ENCODE measurements around the gene RIMOC1. TPM values are rescaled to one million over a fixed set of nuclear protein-coding genes. Genes with fewer than 3 reads are reported as not detected.

RIMOC1 gene
- total RNA-seq, 2 experiments from 2014 or later, result 8.5 to 29.7 TPM

DNA sequence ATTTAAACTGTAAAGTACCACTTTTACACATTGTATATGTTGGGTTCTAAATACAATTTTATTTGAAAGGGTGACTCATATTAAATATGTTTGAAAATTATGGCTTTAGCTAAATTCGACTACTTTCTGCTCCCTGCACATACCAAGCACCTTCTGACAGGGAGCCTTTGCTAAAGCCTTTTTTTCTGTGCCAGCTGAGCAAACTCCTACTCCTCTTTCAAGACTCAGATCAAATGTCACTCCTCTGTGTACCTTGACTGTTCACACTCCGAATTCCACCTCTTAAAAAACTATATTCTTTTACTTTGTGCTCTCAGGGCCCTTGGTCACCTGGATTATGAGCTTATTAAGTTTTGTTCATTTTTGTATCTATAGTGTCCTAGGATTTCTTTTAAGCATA is 27.5 kb upstream of the RIMOC1 start:
- BruUV-seq (replicated peaks), result no TSS peak
- no peak overlapping the region for H3K4me3 ChIP-seq (ENCODE audit: low read depth, low read length, poor library complexity, severe bottlenecking)
- ChIA-PET POLR2A (interaction anchor here (0.8 to 1.9 kb wide), 2 partner anchors 26 to 27 kb away, joined by 3 to 4 read pairs; partner anchors contain the start of gene RIMOC1), CTCF (ENCODE audit: unreplicated experiment) (no interaction called here)
- no peaks in the 10 kb centered on the region for H3K9me2 ChIP-seq (ENCODE audit: insufficient read depth, low read length)
- H4K20me1 ChIP-seq (ENCODE audit: insufficient read depth, low read length), result no peaks in the 10 kb centered on the region
- intact Hi-C loops (cut with micrococcal nuclease; ENCODE audit: unreplicated experiment), result no loop called here
- no peak for DNase-seq (ENCODE audit: low spot score)
- H3K4me1 ChIP-seq (ENCODE audit: insufficient read depth, low read length, poor library complexity, severe bottlenecking), result peaks cover 4% of the 10 kb centered on the region
- no peak overlapping the region for H3K27ac ChIP-seq (ENCODE audit: low read depth, low read length, poor library complexity, severe bottlenecking)
- no peaks in the 10 kb centered on the region for H3K36me3 ChIP-seq (ENCODE audit: insufficient read depth, low read length)
- no peak overlapping the region for H2AFZ ChIP-seq (ENCODE audit: low read length)
- no peaks in the 10 kb centered on the region for H3K9me3 ChIP-seq (ENCODE audit: low read length)
- H3K79me2 ChIP-seq (ENCODE audit: insufficient read depth, low read depth, low read length), result no peaks in the 10 kb centered on the region
- no peak for TF ChIP-seq EZH2phosphoT487 (IDR thresholded peaks at IDR 0.05; ENCODE audit: borderline replicate concordance, low read depth, low read length)
- TF ChIP-seq, protein P1, sequence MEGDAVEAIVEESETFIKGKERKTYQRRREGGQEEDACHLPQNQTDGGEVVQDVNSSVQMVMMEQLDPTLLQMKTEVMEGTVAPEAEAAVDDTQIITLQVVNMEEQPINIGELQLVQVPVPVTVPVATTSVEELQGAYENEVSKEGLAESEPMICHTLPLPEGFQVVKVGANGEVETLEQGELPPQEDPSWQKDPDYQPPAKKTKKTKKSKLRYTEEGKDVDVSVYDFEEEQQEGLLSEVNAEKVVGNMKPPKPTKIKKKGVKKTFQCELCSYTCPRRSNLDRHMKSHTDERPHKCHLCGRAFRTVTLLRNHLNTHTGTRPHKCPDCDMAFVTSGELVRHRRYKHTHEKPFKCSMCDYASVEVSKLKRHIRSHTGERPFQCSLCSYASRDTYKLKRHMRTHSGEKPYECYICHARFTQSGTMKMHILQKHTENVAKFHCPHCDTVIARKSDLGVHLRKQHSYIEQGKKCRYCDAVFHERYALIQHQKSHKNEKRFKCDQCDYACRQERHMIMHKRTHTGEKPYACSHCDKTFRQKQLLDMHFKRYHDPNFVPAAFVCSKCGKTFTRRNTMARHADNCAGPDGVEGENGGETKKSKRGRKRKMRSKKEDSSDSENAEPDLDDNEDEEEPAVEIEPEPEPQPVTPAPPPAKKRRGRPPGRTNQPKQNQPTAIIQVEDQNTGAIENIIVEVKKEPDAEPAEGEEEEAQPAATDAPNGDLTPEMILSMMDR (conservative IDR thresholded peaks at IDR 0.05; ENCODE audit: low read length), result no peak
- H3K4me2 ChIP-seq (ENCODE audit: low read length), result no peak overlapping the region

DNA sequence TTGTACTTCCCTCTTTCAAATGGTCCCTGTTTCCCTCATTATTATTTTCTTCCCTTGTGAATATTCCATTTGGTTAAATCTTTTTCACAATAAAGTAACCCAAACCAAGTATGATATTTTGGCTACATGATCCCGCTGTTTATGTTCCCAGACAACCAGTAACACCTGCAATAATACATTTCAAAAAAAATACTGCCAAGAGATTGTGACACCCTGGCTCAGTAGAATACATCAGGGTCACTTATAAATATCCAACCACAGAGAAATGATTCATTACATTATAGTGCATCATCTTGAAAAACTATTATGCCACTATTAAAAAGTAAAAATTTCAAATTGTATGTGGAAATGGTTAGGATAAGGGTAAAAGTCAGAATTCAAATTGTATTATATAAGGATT is 26.7 kb upstream of the RIMOC1 start:
- POLR2A ChIA-PET, result interaction anchor here (0.8 to 1.9 kb wide), 2 partner anchors 25 to 27 kb away, joined by 3 to 4 read pairs; partner anchors contain the start of gene RIMOC1
- intact Hi-C loops (cut with micrococcal nuclease; ENCODE audit: unreplicated experiment), result no loop called here
- no peak for DNase-seq (ENCODE audit: low spot score)

GRCh38 chr5:41878173-41878572 is 26.0 kb upstream of the RIMOC1 start:
- Histone ChIP-seq H3K4me1 (ENCODE audit: insufficient read depth, low read length, poor library complexity, severe bottlenecking) (no peaks in the 10 kb centered on the region), H3K36me3 (ENCODE audit: insufficient read depth, low read length) (no peaks in the 10 kb centered on the region), H3K79me2 (ENCODE audit: insufficient read depth, low read depth, low read length) (no peaks in the 10 kb centered on the region), H2AFZ (ENCODE audit: low read length) (no peak overlapping the region), H3K4me3 (ENCODE audit: low read depth, low read length, poor library complexity, severe bottlenecking) (no peak overlapping the region), H3K4me2 (ENCODE audit: low read length) (no peak overlapping the region), H4K20me1 (ENCODE audit: insufficient read depth, low read length) (no peaks in the 10 kb centered on the region), H3K9me3 (ENCODE audit: low read length) (no peaks in the 10 kb centered on the region), H3K9me2 (ENCODE audit: insufficient read depth, low read length) (no peaks in the 10 kb centered on the region), H3K27ac (ENCODE audit: low read depth, low read length, poor library complexity, severe bottlenecking) (no peak overlapping the region)
- BruUV-seq (replicated peaks), result no TSS peak
- intact Hi-C loops (cut with micrococcal nuclease; ENCODE audit: unreplicated experiment), result no loop called here
- no peak for TF ChIP-seq EZH2phosphoT487 (IDR thresholded peaks at IDR 0.05; ENCODE audit: borderline replicate concordance, low read depth, low read length)
- TF ChIP-seq, protein P1 (conservative IDR thresholded peaks at IDR 0.05; ENCODE audit: low read length), result no peak
- ChIA-PET CTCF (ENCODE audit: unreplicated experiment) (no interaction called here), POLR2A (no interaction called here)
- DNase-seq (ENCODE audit: low spot score), result no peak

More for the DNA sequence above, 26.7 kb upstream of the RIMOC1 start:
- no peak overlapping the region for H3K27ac ChIP-seq (ENCODE audit: low read depth, low read length, poor library complexity, severe bottlenecking)
- H3K36me3 ChIP-seq (ENCODE audit: insufficient read depth, low read length), result no peaks in the 10 kb centered on the region
- no peak overlapping the region for H3K4me2 ChIP-seq (ENCODE audit: low read length)
- CTCF ChIA-PET (ENCODE audit: unreplicated experiment), result no interaction called here
- H3K9me3 ChIP-seq (ENCODE audit: low read length), result no peaks in the 10 kb centered on the region
- H3K79me2 ChIP-seq (ENCODE audit: insufficient read depth, low read depth, low read length), result no peaks in the 10 kb centered on the region
- H3K9me2 ChIP-seq (ENCODE audit: insufficient read depth, low read length), result no peaks in the 10 kb centered on the region
- H3K4me3 ChIP-seq (ENCODE audit: low read depth, low read length, poor library complexity, severe bottlenecking), result no peak overlapping the region
- BruUV-seq (replicated peaks), result no TSS peak
- H3K4me1 ChIP-seq (ENCODE audit: insufficient read depth, low read length, poor library complexity, severe bottlenecking), result no peaks in the 10 kb centered on the region
- H4K20me1 ChIP-seq (ENCODE audit: insufficient read depth, low read length), result no peaks in the 10 kb centered on the region
- no peak overlapping the region for H2AFZ ChIP-seq (ENCODE audit: low read length)
- TF ChIP-seq, protein P1 (conservative IDR thresholded peaks at IDR 0.05; ENCODE audit: low read length), result no peak
- TF ChIP-seq EZH2phosphoT487 (IDR thresholded peaks at IDR 0.05; ENCODE audit: borderline replicate concordance, low read depth, low read length), result no peak
